ENCODE measurements around the gene PDZD4.
A peak's percentile ranks its signal among the peaks of the same experiment; 100 is the strongest.

The PDZD4 gene

GRCh38 chrX:153805436-153805835, 24.9 kb downstream of the PDZD4 start:
- DNase-seq: no peak

DNA sequence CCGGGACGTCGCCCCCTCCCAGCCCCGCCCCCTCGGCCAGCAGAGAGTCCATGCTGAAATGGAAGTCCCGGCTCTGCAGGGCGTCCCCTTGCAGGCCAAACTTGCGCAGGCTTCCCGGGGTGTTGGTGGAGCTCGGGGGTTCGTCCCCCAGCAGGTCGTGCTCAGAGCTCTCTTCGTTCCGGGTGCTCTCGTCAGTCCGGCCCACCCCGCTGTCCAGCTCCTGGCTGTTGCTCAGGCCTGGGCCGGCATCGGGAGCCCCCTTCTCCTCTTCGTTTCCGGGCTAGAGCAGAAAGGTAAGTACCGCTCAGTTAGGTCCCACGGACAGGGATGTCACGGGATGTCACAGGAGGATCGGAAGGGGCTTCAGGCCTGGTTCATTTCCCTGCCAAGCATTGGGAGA, 25.7 kb downstream of the PDZD4 start:
- no peak for DNase-seq

DNA sequence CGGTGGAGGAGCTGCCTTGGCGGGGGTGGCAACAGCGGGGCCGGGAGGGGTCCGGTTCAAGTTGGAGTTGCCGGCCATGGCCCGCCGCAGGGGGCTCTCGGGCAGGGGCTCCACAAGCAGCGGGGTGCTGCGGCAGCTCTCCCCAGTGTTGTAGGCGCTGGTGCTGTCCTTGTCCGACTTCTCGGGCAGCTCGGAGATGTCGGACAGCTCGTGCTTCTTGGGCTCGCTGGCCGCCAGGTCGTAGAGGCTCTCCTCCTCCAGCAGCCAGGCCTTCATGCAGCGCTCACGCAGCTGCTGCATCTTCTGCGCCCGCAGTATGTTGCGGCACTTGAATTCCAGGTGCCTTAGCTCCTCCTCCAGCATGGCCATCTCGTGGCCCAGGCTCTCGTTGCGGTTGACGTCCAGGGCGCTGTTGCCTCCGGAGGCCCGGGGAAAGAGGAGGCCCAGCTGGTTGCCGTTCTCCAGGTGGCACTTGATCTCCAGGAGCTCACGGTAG, 26.2 kb downstream of the PDZD4 start:
- DNase-seq: no peak

- DNase-seq: no peak
Observed at GRCh38 chrX:153803211-153804099, 26.9 kb downstream of the PDZD4 start.

- no peak for DNase-seq
Observed at GRCh38 chrX:153802513-153803045, 27.8 kb downstream of the PDZD4 start.

GRCh38 chrX:153801669-153802068, 28.7 kb downstream of the PDZD4 start:
- DNase-seq: no peak

DNA sequence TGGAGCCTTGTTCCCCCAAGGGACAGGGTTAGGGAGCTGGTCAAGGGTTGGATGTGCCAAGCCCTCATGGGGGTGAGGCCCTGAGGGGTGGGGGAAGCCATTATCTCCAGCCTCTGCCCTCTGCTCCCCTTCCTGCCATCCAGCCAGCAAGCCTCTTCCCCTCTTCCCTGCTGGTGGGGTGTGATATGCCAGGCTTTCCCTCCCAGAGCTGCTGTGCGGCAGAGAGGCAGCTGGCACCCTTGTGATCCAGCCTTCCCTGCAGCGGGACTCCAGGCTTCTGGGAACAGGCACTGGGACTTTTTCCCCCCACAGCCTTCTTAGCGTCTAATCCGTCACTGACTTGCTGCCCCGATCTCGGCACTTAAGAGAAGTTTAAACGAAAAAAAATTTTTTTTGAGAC, 29.6 kb downstream of the PDZD4 start:
- DNase-seq: no peak

GRCh38 chrX:153800177-153800722, 30.1 kb downstream of the PDZD4 start:
- no peak for DNase-seq

DNA sequence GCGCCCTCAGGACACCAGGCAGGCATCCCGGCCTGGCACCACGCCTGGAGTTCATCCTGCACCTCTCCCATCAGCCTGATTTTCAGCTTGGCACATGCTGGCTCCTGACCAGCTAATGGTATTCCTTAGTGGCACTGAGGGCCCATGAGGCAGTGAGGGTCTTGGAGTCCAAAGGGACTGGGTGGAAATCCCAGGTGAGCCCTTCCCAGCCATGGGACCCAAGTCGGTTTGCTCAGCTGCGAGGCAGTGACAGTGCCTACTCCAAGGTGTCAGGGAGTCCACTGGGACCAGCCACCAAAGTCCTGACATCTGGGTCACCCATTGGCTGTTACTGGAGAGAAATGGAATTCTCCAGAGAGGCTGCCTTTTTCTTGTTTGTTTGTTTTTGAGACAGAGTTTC, 31.0 kb downstream of the PDZD4 start:
- DNase-seq: no peak

GRCh38 chrX:153797415-153798015, 32.8 kb downstream of the PDZD4 start:
- no peak for DNase-seq

GRCh38 chrX:153794897-153795816, 35.2 kb downstream of the PDZD4 start:
- DNase-seq: no peak

- DNase-seq: peak; percentile 95
Observed at GRCh38 chrX:153794018-153794896, 36.1 kb downstream of the PDZD4 start, which contains the start of the genes IDH3G and SSR4. TSS of gene IDH3G (minus strand) at chrX:153794375. CDS start at chrX:153794326, 49 bp downstream. TSS of gene SSR4 (plus strand) at chrX:153794668. CDS start at chrX:153794688, 20 bp downstream.

GRCh38 chrX:153793291-153793690, 37.1 kb downstream of the PDZD4 start:
- DNase-seq: no peak

DNA sequence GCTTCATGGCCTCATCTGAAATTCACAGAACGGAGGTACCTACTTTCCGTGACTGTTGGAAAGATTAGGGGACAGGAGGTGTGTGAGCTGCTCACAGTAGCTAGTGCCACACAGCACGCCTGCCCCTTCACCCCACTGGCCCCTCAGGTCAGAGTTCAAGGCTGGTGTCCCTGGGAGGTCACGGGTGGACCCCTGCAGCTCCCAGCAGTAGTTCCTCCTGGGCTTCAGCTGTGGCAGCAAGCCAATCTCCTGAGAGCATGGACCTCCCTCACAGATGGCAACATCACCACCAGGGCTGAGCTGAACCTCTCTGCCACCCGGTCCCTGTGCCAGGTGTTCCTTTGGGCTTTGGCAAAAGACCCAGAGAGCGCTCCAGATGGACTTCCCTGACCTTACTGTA, 38.0 kb downstream of the PDZD4 start:
- no peak for DNase-seq

- DNase-seq: no peak
Observed at GRCh38 chrX:153791104-153791852, 39.1 kb downstream of the PDZD4 start.

GRCh38 chrX:153789654-153790053, 40.7 kb downstream of the PDZD4 start:
- no peak for DNase-seq

- DNase-seq: no peak
Observed at GRCh38 chrX:153786669-153787068, 43.7 kb downstream of the PDZD4 start.

- no peak for DNase-seq
Observed at GRCh38 chrX:153784325-153784967, 45.9 kb downstream of the PDZD4 start.

DNA sequence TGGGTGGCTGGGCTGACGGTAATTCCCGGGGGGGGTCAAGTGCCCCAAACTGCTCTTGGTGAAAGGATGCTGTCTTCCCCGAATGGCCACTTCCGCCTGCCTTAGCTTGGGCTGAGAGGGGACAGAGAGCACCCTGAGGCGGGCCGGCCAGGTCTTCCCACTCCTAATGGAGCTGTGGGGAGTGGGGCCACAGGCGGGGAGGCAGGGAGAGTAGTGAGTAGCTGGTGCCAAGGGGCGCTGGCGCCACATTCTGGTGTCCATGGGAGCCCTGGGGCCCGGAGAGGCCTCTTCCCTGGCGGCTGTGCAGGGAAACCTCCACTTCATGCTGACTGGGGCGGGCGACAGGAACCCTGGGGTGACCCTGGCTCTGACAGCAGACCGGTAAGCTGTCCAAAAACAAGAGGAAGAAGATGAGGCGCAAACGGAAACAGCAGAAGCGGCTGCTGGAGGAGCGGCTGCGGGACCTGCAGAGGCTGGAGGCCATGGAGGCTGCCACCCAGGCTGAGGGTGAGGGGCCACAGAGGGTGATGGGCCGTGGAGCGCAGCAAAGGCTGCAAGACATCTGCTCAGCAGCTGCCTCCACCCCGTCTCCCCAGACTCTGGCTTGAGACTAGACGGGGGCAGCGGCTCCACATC, 46.8 kb downstream of the PDZD4 start:
- no peak for DNase-seq
